GM18507 (cell line): ENCODE results near the gene SERPINB1.

Source experiments
- DNase-seq: peaks from one replicate; pipeline ENCODE4 v3.0.0; 2011; ENCODE audit warnings: low read depth; ENCODE audit not compliant: insufficient read length; ENCODE audit errors: extremely low spot score
- FAIRE-seq: peaks from 2 replicates; lab custom pipeline; 2011; peaks lifted over from hg19 to GRCh38; lab: Jason Lieb, UNC

SERPINB1 gene

DNA sequence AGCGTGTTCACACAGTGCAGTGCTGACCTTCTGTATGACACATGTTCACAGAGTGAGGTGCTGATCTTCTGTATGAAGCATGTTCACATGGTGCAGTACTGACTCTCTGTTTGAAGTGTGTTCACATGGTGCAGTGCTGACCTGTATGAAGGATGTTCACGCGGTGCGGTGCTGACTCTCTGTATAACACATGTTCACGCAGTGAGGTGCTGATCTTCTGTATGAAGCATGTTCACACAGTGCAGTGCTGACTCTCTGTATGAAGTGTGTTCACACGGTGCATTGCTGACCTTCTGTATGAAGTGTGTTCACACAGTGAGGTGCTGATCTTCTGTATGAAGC, 10.8 kb upstream of the SERPINB1 start:
- FAIRE-seq (no peak), DNase-seq (no peak)

DNA sequence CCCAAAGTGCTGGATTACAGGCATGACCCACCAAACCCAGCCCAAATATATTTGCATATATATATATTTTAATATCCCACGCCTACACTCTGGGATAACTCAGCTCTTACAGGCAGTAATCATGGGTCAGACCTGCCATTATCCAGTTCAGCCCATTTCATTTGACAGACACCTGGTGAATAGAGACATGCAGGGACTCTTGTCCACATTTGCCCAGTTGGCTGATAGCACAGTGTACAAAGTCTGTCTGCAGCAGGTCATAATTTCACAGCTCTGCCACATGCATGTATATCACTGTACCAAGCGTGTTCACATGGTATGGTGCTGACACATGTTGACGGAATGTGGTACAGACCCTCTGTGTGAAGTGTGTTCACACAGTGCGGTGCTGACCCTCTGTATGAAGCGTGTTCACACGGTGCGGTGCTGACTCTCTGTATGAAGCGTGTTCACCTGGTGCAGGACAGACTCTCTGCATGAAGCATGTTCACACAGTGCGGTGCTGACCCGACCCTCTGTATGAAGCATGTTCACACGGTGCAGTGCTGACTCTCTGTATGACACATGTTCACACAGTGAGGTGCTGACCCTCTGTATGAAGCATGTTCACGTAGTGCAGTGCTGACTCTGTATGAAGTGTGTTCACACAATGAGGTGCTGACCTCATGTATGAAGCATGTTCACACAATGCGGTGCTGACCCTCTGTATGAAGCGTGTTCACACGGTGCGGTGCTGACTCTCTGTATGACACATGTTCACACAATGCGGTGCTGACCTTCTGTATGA, 10.3 kb upstream of the SERPINB1 start:
- DNase-seq: no peak
- FAIRE-seq: no peak

- FAIRE-seq: no peak
- DNase-seq: no peak
Observed at GRCh38 chr6:2850538-2851113, 9.0 kb upstream of the SERPINB1 start.

GRCh38 chr6:2848851-2849250, 7.2 kb upstream of the SERPINB1 start:
- DNase-seq: no peak
- peak; percentile 39 for FAIRE-seq

DNA sequence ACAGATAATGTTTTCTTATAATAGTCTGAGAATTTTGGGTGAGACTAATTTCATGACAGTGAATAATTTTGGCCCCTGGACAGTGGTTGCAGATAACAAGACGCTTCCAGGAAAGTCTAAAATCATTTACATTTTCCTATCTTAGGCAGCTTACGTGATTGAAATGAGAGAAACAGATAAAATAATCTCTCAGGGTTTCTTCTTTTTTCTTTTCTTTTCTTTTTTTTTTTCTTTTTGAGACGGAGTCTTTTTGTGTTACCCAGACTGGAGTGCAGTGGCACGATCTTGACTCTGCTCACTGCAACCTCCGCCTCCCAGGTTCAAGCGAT, 4.2 kb upstream of the SERPINB1 start:
- FAIRE-seq (no peak), DNase-seq (no peak)

GRCh38 chr6:2844008-2844407, 2.3 kb upstream of the SERPINB1 start:
- FAIRE-seq (no peak), DNase-seq (no peak)

DNA sequence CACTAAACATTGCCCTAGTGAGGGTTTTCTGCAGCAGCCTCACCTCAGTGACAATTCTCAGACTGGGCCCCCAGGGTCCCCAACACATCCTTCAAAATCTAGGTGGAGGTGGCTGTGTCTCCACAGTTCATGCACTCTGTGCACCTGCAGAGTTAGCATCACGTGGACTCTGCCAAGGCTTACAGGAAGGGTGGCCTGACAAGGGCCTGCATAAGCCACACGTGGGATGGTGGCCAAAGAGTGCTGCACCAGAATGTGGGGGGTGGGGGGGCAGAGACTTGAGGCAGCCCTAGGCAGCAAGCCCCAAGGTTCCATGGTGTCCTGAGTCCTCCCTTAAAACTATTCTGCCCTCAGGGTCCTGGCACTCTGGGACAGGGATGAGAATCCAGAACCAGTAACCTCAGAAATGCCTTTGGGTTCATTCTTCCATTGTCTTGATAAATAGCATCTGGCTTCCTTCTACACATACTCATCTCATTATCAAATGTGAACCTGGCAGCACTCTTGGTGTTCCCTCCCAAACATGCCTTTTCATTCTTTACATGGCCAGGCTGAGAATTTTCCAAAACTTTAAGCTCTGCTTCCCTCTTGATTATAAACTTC, 1.6 kb upstream of the SERPINB1 start:
- no peak for DNase-seq
- no peak for FAIRE-seq

DNA sequence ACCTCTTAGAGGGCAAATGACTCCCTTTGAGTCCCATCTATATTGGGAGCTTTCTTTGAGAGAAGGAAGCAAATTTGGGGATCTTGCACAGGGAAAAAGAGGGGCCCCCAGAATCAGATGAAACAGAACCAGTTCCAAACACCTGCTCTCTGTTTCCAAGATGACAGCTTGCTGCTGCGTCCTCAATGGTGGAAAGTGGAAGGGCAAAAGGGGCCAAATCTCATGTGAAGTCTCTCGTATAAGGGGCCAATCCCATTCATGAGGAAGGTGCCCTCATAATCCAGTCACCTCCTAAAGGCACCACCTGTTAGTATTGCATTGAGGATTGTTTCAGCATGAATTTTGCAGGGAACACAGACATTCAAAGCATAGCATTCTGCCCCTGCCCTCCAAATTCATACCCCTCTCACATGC, 483 bp upstream of the SERPINB1 start:
- DNase-seq (no peak), FAIRE-seq (no peak)

DNA sequence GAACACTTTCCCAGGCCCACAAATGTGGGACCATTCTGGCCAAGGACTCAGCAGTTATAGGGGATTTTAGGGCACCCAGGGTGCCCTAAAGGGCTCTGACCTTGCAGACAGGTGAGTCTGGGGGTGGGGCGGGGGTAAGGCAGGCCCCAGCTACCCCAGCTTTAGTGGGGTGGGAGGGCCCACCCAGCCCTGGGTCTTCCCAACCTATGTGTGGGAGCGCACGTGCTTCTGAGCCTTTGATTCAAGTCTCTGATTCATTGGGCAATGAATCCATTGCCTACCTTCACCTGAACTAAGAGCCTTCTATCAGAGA, 958 bp downstream of the SERPINB1 start:
- DNase-seq: no peak
- no peak for FAIRE-seq

DNA sequence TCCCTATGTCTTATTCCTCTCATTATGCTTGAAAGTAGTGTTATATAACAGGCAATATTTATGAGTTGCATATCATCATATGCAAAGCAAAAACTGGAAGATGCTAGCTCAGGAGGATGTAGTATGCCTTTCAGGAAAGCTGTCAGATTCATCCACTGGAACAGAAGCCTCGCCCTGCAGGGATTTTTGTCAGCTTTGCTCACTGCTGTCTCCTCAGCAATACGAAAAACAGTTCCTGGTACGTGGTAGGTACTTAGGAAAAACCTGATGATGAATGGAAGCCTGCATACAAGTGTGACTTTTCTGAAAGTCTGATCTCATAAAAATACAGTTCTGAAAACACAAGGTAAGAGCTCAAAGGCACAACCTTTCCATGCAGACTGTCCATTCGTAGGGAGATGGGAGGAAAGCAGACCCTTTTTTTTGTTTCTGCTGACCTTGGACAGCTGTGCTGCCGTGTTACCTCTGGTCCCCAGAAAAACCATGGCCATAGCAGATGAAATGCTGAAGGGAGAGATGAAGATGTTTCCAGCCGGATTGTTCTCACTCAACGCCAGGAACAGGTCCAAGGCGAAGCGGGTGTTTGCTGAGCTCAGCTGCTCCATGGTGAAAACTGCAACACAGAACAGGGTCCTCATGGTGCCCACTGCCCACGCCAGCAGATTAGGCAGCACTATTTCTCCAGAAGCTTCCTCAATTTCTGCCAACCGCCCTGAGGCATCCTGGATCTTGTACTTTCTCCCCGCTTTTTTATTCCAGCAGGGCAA, 1.5 kb downstream of the SERPINB1 start:
- no peak for FAIRE-seq

DNA sequence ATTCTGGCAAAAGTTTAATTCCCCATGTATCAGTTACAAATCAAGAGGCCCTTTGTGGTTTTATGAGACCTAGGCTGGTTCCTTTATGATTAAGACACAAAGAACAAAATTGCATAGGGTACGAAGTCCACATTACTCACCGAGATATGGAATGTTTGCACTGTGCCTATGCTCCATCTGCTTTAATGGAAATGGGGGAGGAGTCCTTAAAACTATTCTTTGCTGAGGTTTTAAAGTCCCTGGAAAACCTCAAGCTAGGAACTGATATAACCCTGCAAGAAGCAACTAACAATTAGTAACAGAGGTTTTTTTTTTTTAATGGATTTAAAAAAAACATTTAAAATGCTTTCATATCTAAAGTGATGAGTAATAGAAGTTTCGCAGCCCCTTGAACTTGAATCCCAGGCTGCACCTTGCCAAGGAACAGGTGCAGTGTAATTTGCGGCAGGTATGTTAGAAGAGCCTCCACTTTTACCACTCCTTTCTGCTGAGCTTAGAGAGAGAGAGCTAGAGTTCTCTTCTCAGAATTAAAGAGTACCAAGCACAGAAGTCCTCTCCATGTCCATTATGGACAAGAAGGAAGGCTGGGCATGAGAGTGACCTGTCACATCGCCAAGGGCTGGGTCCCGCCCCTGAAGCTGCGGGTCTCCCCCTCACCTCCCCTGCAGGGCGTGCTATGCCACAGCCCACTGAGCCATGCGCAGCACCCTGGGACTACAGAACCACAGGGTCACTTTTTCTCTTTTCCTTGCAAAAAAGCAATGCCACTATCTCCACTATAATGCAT, 2.3 kb downstream of the SERPINB1 start:
- FAIRE-seq (no peak), DNase-seq (no peak)

More for the DNA sequence above, 1.5 kb downstream of the SERPINB1 start:
- no peak for DNase-seq

- FAIRE-seq: no peak
- no peak for DNase-seq
Observed at GRCh38 chr6:2838251-2838650, 3.4 kb downstream of the SERPINB1 start.

DNA sequence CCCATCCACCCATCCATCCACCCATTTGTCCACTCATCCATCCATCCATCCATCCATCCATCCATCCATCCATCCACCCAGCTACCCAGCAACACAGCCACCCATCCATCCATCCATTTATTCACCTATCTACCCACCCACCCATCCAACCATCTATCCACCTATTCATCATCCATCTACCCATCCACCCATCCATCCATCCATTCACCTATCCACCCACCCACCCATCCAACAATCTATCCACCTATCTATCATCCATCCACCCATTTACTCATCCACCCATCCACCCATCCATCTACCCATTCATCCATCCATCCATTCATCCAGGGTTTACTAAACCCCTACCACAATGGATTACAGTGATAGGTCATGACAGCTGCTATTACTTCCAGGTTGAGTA, 7.4 kb downstream of the SERPINB1 start:
- FAIRE-seq (no peak), DNase-seq (no peak)

DNA sequence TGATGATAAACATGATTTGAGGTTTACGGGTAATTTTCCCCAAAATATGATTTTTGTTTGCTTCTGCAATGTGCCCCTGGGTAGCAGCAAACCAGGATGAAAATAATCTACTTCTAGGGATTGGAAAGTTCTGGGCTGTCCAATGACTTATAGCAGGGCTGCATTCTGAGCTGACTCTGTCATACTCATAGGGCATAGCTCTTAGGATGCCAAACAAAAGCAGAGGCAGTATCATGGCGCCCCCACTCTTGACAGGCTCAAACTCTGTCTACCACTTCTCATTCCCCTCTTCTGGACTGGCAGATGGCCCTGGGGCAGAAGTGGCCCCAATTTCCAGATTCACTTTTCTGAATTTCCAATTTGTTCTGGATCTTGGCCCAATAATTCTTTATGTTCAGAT, 10.3 kb downstream of the SERPINB1 start:
- DNase-seq (no peak), FAIRE-seq (no peak)

DNA sequence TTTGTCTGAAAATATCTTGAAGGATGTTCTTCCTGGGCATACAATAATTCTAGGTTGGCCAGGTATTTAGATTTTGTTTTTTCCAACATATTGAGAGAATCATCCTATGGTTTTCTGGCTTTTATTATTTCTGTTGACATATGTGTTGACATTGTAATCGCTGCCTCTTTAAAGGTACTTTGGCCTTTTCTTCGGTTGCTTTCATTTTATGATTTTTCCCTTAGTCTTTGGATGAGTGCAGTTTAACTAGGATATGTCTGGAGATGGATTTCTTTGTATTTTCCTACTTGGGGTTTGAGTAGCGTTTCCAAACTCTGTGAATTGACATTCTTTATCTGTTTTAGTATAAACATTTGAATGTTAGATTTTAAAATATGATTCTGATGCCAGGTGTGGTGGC, 11.5 kb downstream of the SERPINB1 start:
- DNase-seq (no peak), FAIRE-seq (no peak)

DNA sequence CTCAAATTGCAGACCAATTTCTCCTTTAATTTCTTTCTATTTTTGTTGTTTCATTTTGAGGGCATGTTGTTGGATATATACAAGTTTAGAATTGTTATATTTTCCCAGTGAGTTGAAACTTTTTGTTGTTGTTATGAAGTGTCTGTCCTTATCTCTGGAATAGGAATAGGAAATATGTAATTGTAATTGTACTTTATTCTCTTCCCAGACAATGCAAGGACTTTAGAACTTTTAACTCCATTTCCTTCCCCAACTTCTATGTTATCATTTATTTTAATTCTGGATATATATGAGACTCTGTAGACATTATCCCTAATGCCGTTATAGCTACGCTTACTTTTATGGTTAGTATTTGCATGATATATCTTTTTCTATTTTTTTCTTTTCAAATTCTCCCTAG, 12.4 kb downstream of the SERPINB1 start:
- FAIRE-seq (no peak), DNase-seq (no peak)

DNA sequence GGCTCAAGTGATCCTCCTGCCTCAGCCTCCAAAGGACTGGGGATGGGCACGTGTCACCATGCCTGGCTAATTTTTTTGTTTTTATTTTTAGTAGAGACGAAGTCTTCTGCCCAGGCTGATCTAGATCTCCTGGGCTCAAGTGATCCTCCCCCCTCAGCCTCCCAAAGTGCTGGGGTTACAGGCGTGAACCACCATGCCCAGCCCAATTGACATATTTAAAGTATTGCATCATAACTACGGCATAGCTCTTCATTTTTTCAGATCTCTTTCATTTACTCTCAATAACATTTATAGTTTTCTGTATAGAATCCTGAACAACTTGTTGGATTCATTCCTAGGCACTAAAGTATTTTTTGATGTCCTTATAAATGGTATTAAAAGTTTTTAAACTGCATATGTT, 13.0 kb downstream of the SERPINB1 start:
- no peak for DNase-seq
- FAIRE-seq: no peak

GRCh38 chr6:2827142-2827541, 14.5 kb downstream of the SERPINB1 start:
- FAIRE-seq (no peak), DNase-seq (no peak)

- FAIRE-seq (no peak), DNase-seq (no peak)
Observed at GRCh38 chr6:2826131-2826530, 15.5 kb downstream of the SERPINB1 start.
